Measurements from ENCODE around the gene ISG20L2. TPM values are rescaled to one million over a fixed set of nuclear protein-coding genes. Genes with fewer than 3 reads are reported as not detected.

Gene ISG20L2
- total and polyA plus RNA-seq, 2 experiments from 2014 or later = 23.1 to 34.9 TPM

DNA sequence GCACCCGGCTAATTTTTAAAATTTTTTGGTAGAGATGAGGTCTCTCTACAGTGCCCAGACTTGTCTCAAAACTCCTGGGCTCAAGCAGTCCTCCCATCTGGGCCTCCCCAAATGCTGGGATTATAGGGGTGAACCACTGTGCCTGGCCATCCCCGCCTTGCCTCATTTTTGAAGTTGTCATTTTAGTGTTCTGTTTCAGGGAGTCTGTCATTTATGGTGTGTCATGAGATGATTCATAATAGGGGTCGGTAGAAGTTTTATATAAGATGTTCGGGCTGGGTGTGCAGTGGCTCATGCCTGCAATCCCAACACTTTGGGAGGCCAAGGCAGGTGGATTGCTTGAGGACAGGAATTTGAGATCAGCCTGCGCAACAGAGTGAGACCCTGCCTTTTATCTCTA is 47.2 kb upstream of the ISG20L2 start (continued):
- TF ChIP-seq, protein P1, sequence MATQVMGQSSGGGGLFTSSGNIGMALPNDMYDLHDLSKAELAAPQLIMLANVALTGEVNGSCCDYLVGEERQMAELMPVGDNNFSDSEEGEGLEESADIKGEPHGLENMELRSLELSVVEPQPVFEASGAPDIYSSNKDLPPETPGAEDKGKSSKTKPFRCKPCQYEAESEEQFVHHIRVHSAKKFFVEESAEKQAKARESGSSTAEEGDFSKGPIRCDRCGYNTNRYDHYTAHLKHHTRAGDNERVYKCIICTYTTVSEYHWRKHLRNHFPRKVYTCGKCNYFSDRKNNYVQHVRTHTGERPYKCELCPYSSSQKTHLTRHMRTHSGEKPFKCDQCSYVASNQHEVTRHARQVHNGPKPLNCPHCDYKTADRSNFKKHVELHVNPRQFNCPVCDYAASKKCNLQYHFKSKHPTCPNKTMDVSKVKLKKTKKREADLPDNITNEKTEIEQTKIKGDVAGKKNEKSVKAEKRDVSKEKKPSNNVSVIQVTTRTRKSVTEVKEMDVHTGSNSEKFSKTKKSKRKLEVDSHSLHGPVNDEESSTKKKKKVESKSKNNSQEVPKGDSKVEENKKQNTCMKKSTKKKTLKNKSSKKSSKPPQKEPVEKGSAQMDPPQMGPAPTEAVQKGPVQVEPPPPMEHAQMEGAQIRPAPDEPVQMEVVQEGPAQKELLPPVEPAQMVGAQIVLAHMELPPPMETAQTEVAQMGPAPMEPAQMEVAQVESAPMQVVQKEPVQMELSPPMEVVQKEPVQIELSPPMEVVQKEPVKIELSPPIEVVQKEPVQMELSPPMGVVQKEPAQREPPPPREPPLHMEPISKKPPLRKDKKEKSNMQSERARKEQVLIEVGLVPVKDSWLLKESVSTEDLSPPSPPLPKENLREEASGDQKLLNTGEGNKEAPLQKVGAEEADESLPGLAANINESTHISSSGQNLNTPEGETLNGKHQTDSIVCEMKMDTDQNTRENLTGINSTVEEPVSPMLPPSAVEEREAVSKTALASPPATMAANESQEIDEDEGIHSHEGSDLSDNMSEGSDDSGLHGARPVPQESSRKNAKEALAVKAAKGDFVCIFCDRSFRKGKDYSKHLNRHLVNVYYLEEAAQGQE (IDR thresholded peaks at IDR 0.05; ENCODE audit: unreplicated experiment) = no peak
- TF ChIP-seq CREB1 (CRISPR knock-in tag; IDR thresholded peaks at IDR 0.05; ENCODE audit: low read depth) = no peak
- TF ChIP-seq NANOG (IDR thresholded peaks at IDR 0.05; ENCODE audit: borderline replicate concordance) = no peak
- TF ChIP-seq EZH2 (IDR thresholded peaks at IDR 0.05; ENCODE audit: low read depth, unreplicated experiment) = no peak
- TF ChIP-seq JUNB (IDR thresholded peaks at IDR 0.05; ENCODE audit: unreplicated experiment) = no peak
- TF ChIP-seq EZH2phosphoT487 (IDR thresholded peaks at IDR 0.05; ENCODE audit: unreplicated experiment) = no peak

DNA sequence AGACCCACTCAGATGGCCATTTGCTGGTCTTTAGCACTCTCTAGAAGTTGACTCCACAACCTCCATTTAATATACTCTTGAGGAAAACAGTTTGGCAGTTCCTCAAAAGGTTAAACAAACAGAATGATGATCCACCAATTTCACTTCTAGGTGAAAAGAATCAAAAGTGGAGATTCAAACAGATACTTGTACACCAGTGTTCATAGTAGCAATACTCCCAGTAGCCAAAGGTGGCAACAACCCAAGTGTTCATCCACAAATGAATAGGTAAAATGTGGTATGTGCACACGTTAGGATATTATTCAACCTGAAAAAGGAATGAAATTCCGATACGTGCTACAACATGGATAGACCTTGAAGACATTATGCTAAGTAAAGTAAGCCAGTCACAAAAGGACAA is 45.0 kb upstream of the ISG20L2 start:
- peaks cover 22% of the 10 kb centered on the region for H3K4me1 ChIP-seq (ENCODE audit: insufficient read depth)
- H3K27ac Mint-ChIP-seq = no peak overlapping the region

More for the DNA sequence above, 45.0 kb upstream of the ISG20L2 start:
- H3K9me3 Mint-ChIP-seq = no peaks in the 10 kb centered on the region
- Histone ChIP-seq H3F3A (replicated peaks; ENCODE audit: low read depth) (peaks cover 13% of the 10 kb centered on the region), H3K27ac (ENCODE audit: low read depth) (no peak overlapping the region), H3K4me2 (no peak overlapping the region), H3K36me3 (ENCODE audit: insufficient read depth) (peaks cover 7% of the 10 kb centered on the region), H2AFZ (no peak overlapping the region), H3K9me2 (ENCODE audit: insufficient read depth) (no peaks in the 10 kb centered on the region), H3K79me2 (replicated peaks; ENCODE audit: insufficient read depth) (peaks cover 100% of the 10 kb centered on the region), H4K20me1 (replicated peaks; ENCODE audit: insufficient read depth) (peaks cover 83% of the 10 kb centered on the region), H3K27me3 (ENCODE audit: insufficient read depth) (no peaks in the 10 kb centered on the region), H3K4me3 (no peak overlapping the region)
- DNase-seq (ENCODE audit: low spot score) = no peak
- no peak for ATAC-seq
- peaks cover 40% of the 10 kb centered on the region for H3K36me3 Mint-ChIP-seq (ENCODE audit: low read depth)
- H3K4me3 Mint-ChIP-seq = no peak overlapping the region
- H3K4me1 Mint-ChIP-seq = peaks cover 28% of the 10 kb centered on the region
- H3K27me3 Mint-ChIP-seq (ENCODE audit: insufficient read depth, low read depth, poor library complexity) = peaks cover 11% of the 10 kb centered on the region
- TF ChIP-seq, protein P2, sequence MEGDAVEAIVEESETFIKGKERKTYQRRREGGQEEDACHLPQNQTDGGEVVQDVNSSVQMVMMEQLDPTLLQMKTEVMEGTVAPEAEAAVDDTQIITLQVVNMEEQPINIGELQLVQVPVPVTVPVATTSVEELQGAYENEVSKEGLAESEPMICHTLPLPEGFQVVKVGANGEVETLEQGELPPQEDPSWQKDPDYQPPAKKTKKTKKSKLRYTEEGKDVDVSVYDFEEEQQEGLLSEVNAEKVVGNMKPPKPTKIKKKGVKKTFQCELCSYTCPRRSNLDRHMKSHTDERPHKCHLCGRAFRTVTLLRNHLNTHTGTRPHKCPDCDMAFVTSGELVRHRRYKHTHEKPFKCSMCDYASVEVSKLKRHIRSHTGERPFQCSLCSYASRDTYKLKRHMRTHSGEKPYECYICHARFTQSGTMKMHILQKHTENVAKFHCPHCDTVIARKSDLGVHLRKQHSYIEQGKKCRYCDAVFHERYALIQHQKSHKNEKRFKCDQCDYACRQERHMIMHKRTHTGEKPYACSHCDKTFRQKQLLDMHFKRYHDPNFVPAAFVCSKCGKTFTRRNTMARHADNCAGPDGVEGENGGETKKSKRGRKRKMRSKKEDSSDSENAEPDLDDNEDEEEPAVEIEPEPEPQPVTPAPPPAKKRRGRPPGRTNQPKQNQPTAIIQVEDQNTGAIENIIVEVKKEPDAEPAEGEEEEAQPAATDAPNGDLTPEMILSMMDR (conservative IDR thresholded peaks at IDR 0.05; ENCODE audit: low read depth in 2 of 2) = 0 out of 4 replicates have a peak, but pooled peaks of 1 of the 2 experiments have one; percentile 20
- no peak for TF ChIP-seq JUNB (IDR thresholded peaks at IDR 0.05; ENCODE audit: unreplicated experiment)

All from GM23338 (cell line).